Measurements from ENCODE around the gene TPRG1.

Gene TPRG1

GRCh38 chr3:189232790-189233189, 61.0 kb downstream of the TPRG1 start:
- no peak for DNase-seq (ENCODE audit: low read depth)
- H3K4me3 ChIP-seq (ENCODE audit: control insufficient read depth, low read depth, low read length), result no peak overlapping the region
- TF ChIP-seq CTCF (conservative IDR thresholded peaks at IDR 0.05; ENCODE audit: control insufficient read depth, insufficient read depth, low read depth, low read length), result no peak

- peak; percentile 79 for DNase-seq (ENCODE audit: low read depth)
- TF ChIP-seq CTCF (conservative IDR thresholded peaks at IDR 0.05; ENCODE audit: control insufficient read depth, insufficient read depth, low read depth, low read length), result peak; percentile 83
- H3K4me3 ChIP-seq (ENCODE audit: control insufficient read depth, low read depth, low read length), result no peak overlapping the region
Measured at GRCh38 chr3:189233225-189233858, 61.6 kb downstream of the TPRG1 start.

DNA sequence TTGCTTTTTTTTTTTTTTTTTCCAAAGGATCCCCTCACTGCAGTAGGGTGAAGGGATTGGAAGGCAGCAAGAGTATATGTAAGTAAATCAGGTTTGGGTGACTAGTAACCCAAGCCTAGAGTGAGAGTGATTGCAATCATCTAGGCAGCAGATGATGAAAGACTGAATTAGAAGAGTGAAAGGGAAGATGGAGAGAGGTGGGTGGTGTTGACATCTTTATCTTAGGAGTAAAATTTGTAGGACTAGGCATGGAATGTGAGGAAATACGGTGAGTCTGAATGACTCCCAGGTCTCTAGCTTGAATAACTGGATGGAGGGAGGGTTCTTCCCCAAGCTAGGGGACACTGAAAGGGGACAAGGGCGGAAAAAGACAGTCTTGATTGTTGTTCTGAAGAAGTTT, 63.4 kb downstream of the TPRG1 start:
- no peak overlapping the region for H3K4me3 ChIP-seq (ENCODE audit: control insufficient read depth, low read depth, low read length)
- no peak for TF ChIP-seq CTCF (conservative IDR thresholded peaks at IDR 0.05; ENCODE audit: control insufficient read depth, insufficient read depth, low read depth, low read length)
- DNase-seq (ENCODE audit: low read depth), result no peak

GRCh38 chr3:189236352-189236751, 64.6 kb downstream of the TPRG1 start:
- no peak overlapping the region for H3K4me3 ChIP-seq (ENCODE audit: control insufficient read depth, low read depth, low read length)
- no peak for TF ChIP-seq CTCF (conservative IDR thresholded peaks at IDR 0.05; ENCODE audit: control insufficient read depth, insufficient read depth, low read depth, low read length)
- no peak for DNase-seq (ENCODE audit: low read depth)

- H3K4me3 ChIP-seq (ENCODE audit: control insufficient read depth, low read depth, low read length), result no peak overlapping the region
- no peak for DNase-seq (ENCODE audit: low read depth)
- TF ChIP-seq CTCF (conservative IDR thresholded peaks at IDR 0.05; ENCODE audit: control insufficient read depth, insufficient read depth, low read depth, low read length), result no peak
Measured at GRCh38 chr3:189237526-189237925, 65.8 kb downstream of the TPRG1 start.

GRCh38 chr3:189238071-189238470, 66.3 kb downstream of the TPRG1 start:
- DNase-seq (ENCODE audit: low read depth), result peak; percentile 8
- no peak overlapping the region for H3K4me3 ChIP-seq (ENCODE audit: control insufficient read depth, low read depth, low read length)
- no peak for TF ChIP-seq CTCF (conservative IDR thresholded peaks at IDR 0.05; ENCODE audit: control insufficient read depth, insufficient read depth, low read depth, low read length)

DNA sequence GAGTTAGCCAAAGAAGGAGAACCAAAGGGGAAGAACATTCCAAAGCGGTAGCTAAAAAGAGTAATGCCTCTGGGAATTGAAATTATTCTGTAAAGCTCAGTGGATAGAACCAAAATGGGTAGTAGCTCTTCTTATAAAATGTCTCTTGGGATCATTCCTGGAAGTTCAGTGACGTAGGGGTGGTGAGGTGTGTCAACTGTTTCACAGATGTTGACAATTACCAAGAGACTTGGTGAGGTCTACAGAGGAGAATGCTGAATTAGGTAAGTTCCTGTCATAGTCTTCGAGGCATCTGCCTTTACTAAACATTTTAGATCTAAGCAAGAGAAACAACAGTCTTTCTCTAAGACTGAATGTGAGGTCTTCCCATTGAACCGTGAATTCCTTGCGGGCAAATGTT, 67.8 kb downstream of the TPRG1 start:
- no peak overlapping the region for H3K4me3 ChIP-seq (ENCODE audit: control insufficient read depth, low read depth, low read length)
- peak; percentile 27 for DNase-seq (ENCODE audit: low read depth)
- TF ChIP-seq CTCF (conservative IDR thresholded peaks at IDR 0.05; ENCODE audit: control insufficient read depth, insufficient read depth, low read depth, low read length), result no peak

All from fibroblast of mammary gland (primary cell).